CD14-positive monocyte (primary cell): ENCODE data around the gene NUP93. TPM values are rescaled to one million over a fixed set of nuclear protein-coding genes. Genes with fewer than 3 reads are reported as not detected.
A peak's percentile ranks its signal among the peaks of the same experiment; 100 is the strongest.

Source experiments
- DNase-seq, 3 donors: peaks; one replicate each; pipeline ENCODE4 v3.0.0-alpha.2; 2011 to 2022
- H2AFZ ChIP-seq: 2 replicates; pipeline ENCODE4 v1.6.0; 2012; ENCODE audit warnings: mild to moderate bottlenecking, low read depth, low read length, inconsistent platforms; ENCODE audit not compliant: insufficient read depth, poor library complexity, severe bottlenecking
- H3K27ac ChIP-seq, 2 donors: 1 replicate in 1 of 2; 2 replicates in 1 of 2; pipeline ENCODE4 v1.5.1; 2012 to 2013; ENCODE audit warnings: low read length in 2 of 2, control low read depth in 1 of 2, inconsistent platforms in 1 of 2, low read depth in 1 of 2, mild to moderate bottlenecking in 1 of 2
- H3K27me3 ChIP-seq, 2 donors: one replicate each; pipeline versions ENCODE4 v1.6.0 to v1.6.1; 2011 to 2013; ENCODE audit warnings: low read length in 2 of 2; ENCODE audit not compliant: control insufficient read depth in 2 of 2, insufficient read depth in 2 of 2
- H3K36me3 ChIP-seq, 2 donors: replicated peaks in 1 of 2; 1 replicate in 1 of 2; 2 replicates in 1 of 2; pipeline versions ENCODE4 v1.5.1 to v1.6.1; 2012 to 2013; ENCODE audit warnings: low read length in 2 of 2, control low read depth in 1 of 2, inconsistent platforms in 1 of 2, mild to moderate bottlenecking in 1 of 2; ENCODE audit not compliant: insufficient read depth in 2 of 2, control insufficient read depth in 1 of 2
- H3K4me1 ChIP-seq, 2 donors: 1 replicate in 1 of 2; 2 replicates in 1 of 2; pipeline versions ENCODE4 v1.5.1 to v1.6.1; 2012 to 2013; ENCODE audit warnings: low read length in 2 of 2, control low read depth in 1 of 2, inconsistent platforms in 1 of 2, mild to moderate bottlenecking in 1 of 2, moderate library complexity in 1 of 2; ENCODE audit not compliant: insufficient read depth in 2 of 2, control insufficient read depth in 1 of 2
- H3K4me2 ChIP-seq: replicated peaks from 2 replicates; pipeline ENCODE3; 2012; ENCODE audit warnings: low read length, moderate library complexity, mild to moderate bottlenecking; ENCODE audit not compliant: poor library complexity, severe bottlenecking; ENCODE audit errors: extremely low read depth
- H3K4me3 ChIP-seq, 3 experiments: fragments of 200-600 bp in 1 of 3; sonication (generic) in 1 of 3; replicated peaks in 1 of 3; 1 replicate in 2 of 3; 2 replicates in 1 of 3; pipeline ENCODE4 v1.5.1; 2011 to 2013; ENCODE audit warnings: low read length in 3 of 3, mild to moderate bottlenecking in 3 of 3, control low read depth in 2 of 3, low read depth in 2 of 3, inconsistent platforms in 1 of 3, moderate library complexity in 1 of 3
- H3K79me2 ChIP-seq: 2 replicates; pipeline ENCODE4 v1.6.0; 2012; ENCODE audit warnings: mild to moderate bottlenecking, control low read depth, inconsistent platforms, low read length, moderate library complexity; ENCODE audit not compliant: insufficient read depth
- H3K9ac ChIP-seq: 2 replicates; pipeline ENCODE4 v1.6.0; 2017; ENCODE audit warnings: low read length, mild to moderate bottlenecking; ENCODE audit not compliant: insufficient read depth, poor library complexity, severe bottlenecking
- H3K9me3 ChIP-seq, 2 donors: replicated peaks in 1 of 2; 1 replicate in 1 of 2; 2 replicates in 1 of 2; pipeline versions ENCODE4 v1.5.1 to v1.6.1; 2012 to 2013; ENCODE audit warnings: low read length in 2 of 2, control low read depth in 1 of 2; ENCODE audit not compliant: control insufficient read depth in 1 of 2, insufficient read depth in 1 of 2
- H4K20me1 ChIP-seq: 2 replicates; pipeline ENCODE4 v1.6.0; 2012; ENCODE audit warnings: mild to moderate bottlenecking, low read length, control low read depth, moderate library complexity; ENCODE audit not compliant: insufficient read depth
- H3K27ac Mint-ChIP-seq, 7 donors: one replicate each; pipeline ENCODE4 v1.8.0; 2020; ENCODE audit warnings: mild to moderate bottlenecking in 7 of 7, mixed read lengths in 7 of 7, moderate library complexity in 6 of 7, inconsistent platforms in 2 of 7
- H3K27me3 Mint-ChIP-seq, 3 donors: one replicate each; pipeline ENCODE4 v1.8.0; 2021 to 2022; ENCODE audit warnings: low read depth in 3 of 3, mild to moderate bottlenecking in 3 of 3, mixed read lengths in 3 of 3, moderate library complexity in 3 of 3, inconsistent platforms in 1 of 3
- H3K36me3 Mint-ChIP-seq, 2 donors: one replicate each; pipeline ENCODE4 v1.8.0; 2020; ENCODE audit warnings: mixed read lengths in 2 of 2, inconsistent platforms in 1 of 2, mild to moderate bottlenecking in 1 of 2
- H3K4me1 Mint-ChIP-seq: one replicate; pipeline ENCODE4 v1.8.0; 2020; ENCODE audit warnings: mild to moderate bottlenecking, mixed read lengths
- H3K4me3 Mint-ChIP-seq, 2 donors: one replicate each; pipeline ENCODE4 v1.8.0; 2020; ENCODE audit warnings: mild to moderate bottlenecking in 2 of 2, mixed read lengths in 2 of 2, moderate library complexity in 1 of 2
- H3K9me3 Mint-ChIP-seq, 7 donors: one replicate each; pipeline ENCODE4 v1.8.0; 2020 to 2022; ENCODE audit warnings: mixed read lengths in 7 of 7, mild to moderate bottlenecking in 6 of 7, moderate library complexity in 6 of 7, inconsistent platforms in 2 of 7
- CTCF ChIP-seq: fragments of 200-600 bp; IDR thresholded peaks from one replicate; pipeline ENCODE4 v1.8.0; 2022; ENCODE audit warnings: antibody characterized with exemption, mild to moderate bottlenecking
- WGBS: methylation state at CpG from one replicate; pipeline ENCODE4 v1.1.5; 2013; ENCODE audit warnings: missing lambda C conversion rate; ENCODE audit not compliant: insufficient coverage; 5-methylcytosine and 5-hydroxymethylcytosine counted together
- intact Hi-C, 2 donors: fragments of 100-400 bp; cut with micrococcal nuclease; formaldehyde crosslinking; loops; one replicate each; pipeline versions ENCODE4 v1.15.0 to v1.15.1; 2023
- polyA plus RNA-seq, 3 donors: library from polyadenylated mRNA; depleted of rRNA in 1 of 3; unstranded in 2 of 3; stranded (reverse) in 1 of 3; fragments of 300-500 nt in 2 of 3; fragments of >200 nt in 1 of 3; fragmentation: Illumina TruSeq in 2 of 3; gene quantifications; 1 replicate in 2 of 3; 2 replicates in 1 of 3; pipeline ENCODE4 v1.2.3, GENCODE V29; 2012 to 2021

Gene NUP93
- polyA plus RNA-seq, 3 donors: 46.6 to 77.7 (median 59.4) TPM

- Histone ChIP-seq H3K79me2 (peaks cover 20% of the 10 kb centered on the region), H3K36me3 (peaks cover 31 to 77% of the 10 kb centered on the region in 2 donors), H3K4me3 (no peak overlapping the region), H3K4me2 (no peak overlapping the region), H3K4me1 (no peaks in the 10 kb centered on the region), H2AFZ (no peak overlapping the region), H3K27ac (no peak overlapping the region), H3K9ac (no peak overlapping the region), H3K9me3 (peaks cover 10 to 11% of the 10 kb centered on the region in 2 donors), H3K27me3 (no peaks in the 10 kb centered on the region), H4K20me1 (peaks cover 16% of the 10 kb centered on the region)
- no peak for DNase-seq
- peak overlapping the region in 1 of 7 donors; percentile 48 for H3K27ac Mint-ChIP-seq
- H3K36me3 Mint-ChIP-seq: peaks cover 62 to 63% of the 10 kb centered on the region in 2 donors
- H3K4me1 Mint-ChIP-seq: no peaks in the 10 kb centered on the region
- intact Hi-C loops: no loop called here
- WGBS: 100% methylated on average over 3 of the region's 3 CpGs
- peaks cover 1 to 14% (median 9%) of the 10 kb centered on the region in 7 donors for H3K9me3 Mint-ChIP-seq
- no peaks in the 10 kb centered on the region for H3K27me3 Mint-ChIP-seq
- TF ChIP-seq CTCF: no peak
- no peak overlapping the region for H3K4me3 Mint-ChIP-seq
Observed at GRCh38 chr16:56758432-56758831, 28.5 kb downstream of the NUP93 start.

GRCh38 chr16:56758930-56759329 is 29.0 kb downstream of the NUP93 start:
- no peaks in the 10 kb centered on the region for H3K4me1 Mint-ChIP-seq
- peaks cover 30 to 80% of the 10 kb centered on the region in 2 donors for H3K36me3 ChIP-seq
- H3K27ac Mint-ChIP-seq: no peak overlapping the region

More at GRCh38 chr16:56758930-56759329, 29.0 kb downstream of the NUP93 start:
- Mint-ChIP-seq H3K4me3 (no peak overlapping the region), H3K36me3 (peaks cover 59 to 63% of the 10 kb centered on the region in 2 donors), H3K9me3 (peaks cover 0 to 12% (median 7%) of the 10 kb centered on the region in 7 donors), H3K27me3 (no peaks in the 10 kb centered on the region)
- DNase-seq: no peak
- H4K20me1 ChIP-seq: peaks cover 16% of the 10 kb centered on the region
- peaks cover 18% of the 10 kb centered on the region for H3K79me2 ChIP-seq
- WGBS: no CpG with 5 or more reads among the region's 4 CpGs
- no peak overlapping the region for H3K4me2 ChIP-seq
- H3K27me3 ChIP-seq: no peaks in the 10 kb centered on the region
- no peak for TF ChIP-seq CTCF
- H3K4me3 ChIP-seq: no peak overlapping the region
- no peak overlapping the region for H3K27ac ChIP-seq
- H2AFZ ChIP-seq: no peak overlapping the region
- peaks cover 8 to 11% of the 10 kb centered on the region in 2 donors for H3K9me3 ChIP-seq
- intact Hi-C loops: no loop called here
- H3K4me1 ChIP-seq: no peaks in the 10 kb centered on the region
- H3K9ac ChIP-seq: no peak overlapping the region
